Heart right ventricle (tissue), 16 donors: Measurements from ENCODE around the gene UBL5. TPM values are rescaled to one million over a fixed set of nuclear protein-coding genes. Genes with fewer than 3 reads are reported as not detected.

Experiments
- ATAC-seq, 8 donors: fragments of 200-7000 bp; cut with Tn5 transposase; one replicate each; pipeline ENCODE4 v1.9.1; 2020; ENCODE audit warnings: mild to moderate bottlenecking in 8 of 8, moderate library complexity in 8 of 8, moderate number of reproducible peaks in 1 of 8
- DNase-seq, 2 donors: peaks; one replicate each; pipeline ENCODE4 v3.0.0-alpha.2; 2020
- H3K27ac ChIP-seq, 10 donors: fragments of 200-600 bp; sonication (generic) in 2 of 10; one replicate each; pipeline versions ENCODE4 v1.5.0 to v1.8.0; 2020 to 2022; ENCODE audit warnings: mild to moderate bottlenecking in 3 of 10
- H3K27me3 ChIP-seq, 7 donors: fragments of 200-600 bp; one replicate each; pipeline ENCODE4 v1.8.0; 2021 to 2022; ENCODE audit warnings: mild to moderate bottlenecking in 2 of 7
- H3K36me3 ChIP-seq, 9 donors: fragments of 200-600 bp; sonication (generic) in 1 of 9; one replicate each; pipeline versions ENCODE4 v1.5.0 to v1.8.0; 2020 to 2022; ENCODE audit warnings: mild to moderate bottlenecking in 2 of 9
- H3K4me1 ChIP-seq, 9 donors: fragments of 200-600 bp; sonication (generic) in 1 of 9; one replicate each; pipeline versions ENCODE4 v1.5.0 to v1.8.0; 2020 to 2022; ENCODE audit warnings: mild to moderate bottlenecking in 4 of 9
- H3K4me3 ChIP-seq, 10 donors: fragments of 200-600 bp; sonication (generic) in 2 of 10; one replicate each; pipeline versions ENCODE4 v1.5.0 to v1.8.0; 2020 to 2022; ENCODE audit warnings: mild to moderate bottlenecking in 7 of 10, moderate library complexity in 2 of 10
- H3K9me3 ChIP-seq, 11 donors: fragments of 200-600 bp in 10 of 11; sonication (generic) in 2 of 11; one replicate each; pipeline versions ENCODE4 v1.5.0 to v1.8.0; 2013 to 2022; ENCODE audit warnings: mild to moderate bottlenecking in 2 of 11, control low read depth in 1 of 11, moderate library complexity in 1 of 11
- WGBS, 2 donors: extraction: QIAGEN DNeasy Blood & Tissue Kit; methylation state at CpG; one replicate each; pipeline ENCODE4 v1.1.7; 2013; ENCODE audit warnings: inconsistent platforms in 1 of 2; 5-methylcytosine and 5-hydroxymethylcytosine counted together
- intact Hi-C, 10 donors: fragments of 100-400 bp; cut with DNase I; formaldehyde crosslinking; loops; one replicate each; pipeline versions ENCODE4 v1.11.1 to v1.14.2; 2022
- polyA plus RNA-seq, 2 donors: library from polyadenylated mRNA; stranded (reverse); fragments of 200-250 nt; gene quantifications; one replicate each; pipeline ENCODE4 v1.2.3, GENCODE V29; 2013
- total RNA-seq, 10 donors: library from RNA; stranded (reverse); fragmentation: NEBNext Ultra II Directional in 3 of 10; extraction: Animal tissue kit (Norgen Biotek cat#: 25700) in 3 of 10; gene quantifications; one replicate each; pipeline versions ENCODE4 v1.2.1 to v1.2.4, GENCODE V29; 2021 to 2023
- TF ChIP-seq, protein P1 (sequence below), 9 donors: fragments of 200-600 bp; sonication (generic) in 2 of 9; IDR thresholded peaks; one replicate each; pipeline versions ENCODE4 v1.5.0 to v1.8.0; 2021 to 2022; ENCODE audit warnings: antibody characterized with exemption in 9 of 9, mild to moderate bottlenecking in 5 of 9, moderate library complexity in 1 of 9
- donor health status: Arrhythmogenic right ventricular cardiomyopathy.
- donor health status: ischemic (EF 13 %, LVEDD 7.1; RV severe dilation, severe dysfunction).
- donor health status: healthy with polysubstance abuse.
- donor health status: DM: no; HTN: yes; CAD: no.
- donor health status: DM: no; HTN: no; CAD: no.
- donor health status: ischemic (EF 25% LVEDD 6.9; RV normal size, moderate dysfunction).
- donor health status: ischemic (EF 25% LVEDD 5.7; RV mildly dilated, moderate dysfunction).
- donor health status: healthy.
- donor health status: DM: yes; HTN: yes; CAD: no.
- donor health status: Ischemic cardiomyopathy.
- donor health status: ischemic (EF 35%, LVEDD 5.7; RV mildly dilated, moderate dysfunction).
- donor health status: nonischemic (EF 11% LVEDD 7.7; RV severe dilation, severe dysfunction).
- donor health status: DM: yes; HTN: yes; CAD: no.
- donor health status: PGD.
- donor health status: ischemic (EF 29% LVEDD 5.4; RV normal size, mild dysfunction).
- donor health status: nonischemic (EF 23%, LVEDD 6.1; RV moderate dilation, normal function).

The UBL5 gene
- total and polyA plus RNA-seq, 12 donors: 483 to 1,564 (median 521) TPM

DNA sequence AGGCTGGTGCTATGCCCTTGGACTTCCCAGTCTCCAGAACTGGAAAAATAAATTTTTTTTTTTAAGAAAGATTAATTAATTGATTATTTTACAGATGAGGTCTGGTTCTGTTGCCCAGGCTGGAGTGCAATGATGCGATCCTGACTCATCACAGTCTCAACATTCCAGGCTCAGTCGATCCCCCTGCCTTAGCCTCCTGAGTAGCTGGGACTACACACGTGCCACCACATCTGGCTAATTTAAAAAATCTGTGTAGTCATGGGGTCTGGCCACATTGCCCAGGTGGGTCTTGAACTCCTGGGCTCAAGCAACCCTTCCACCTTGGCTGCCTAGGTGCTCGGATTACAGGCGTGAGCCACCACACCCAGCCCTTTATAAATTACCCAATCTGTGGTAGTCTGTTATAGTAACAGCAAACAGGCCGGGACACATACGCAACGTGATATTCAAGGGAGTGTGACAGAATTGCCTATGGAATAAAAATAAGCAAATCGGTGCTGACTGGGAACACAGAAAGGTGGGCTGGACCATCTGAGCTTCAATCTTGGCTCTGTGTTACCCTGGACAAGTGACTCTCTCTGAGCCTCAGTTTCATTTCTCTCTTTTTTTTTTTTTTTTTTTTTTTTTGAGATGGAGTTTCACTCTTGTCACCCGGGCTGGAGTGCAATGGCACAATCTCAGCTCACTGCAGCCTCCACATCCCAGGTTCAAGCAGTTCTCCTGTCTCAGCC, 50.2 kb downstream of the UBL5 start:
- TF ChIP-seq, protein P1, sequence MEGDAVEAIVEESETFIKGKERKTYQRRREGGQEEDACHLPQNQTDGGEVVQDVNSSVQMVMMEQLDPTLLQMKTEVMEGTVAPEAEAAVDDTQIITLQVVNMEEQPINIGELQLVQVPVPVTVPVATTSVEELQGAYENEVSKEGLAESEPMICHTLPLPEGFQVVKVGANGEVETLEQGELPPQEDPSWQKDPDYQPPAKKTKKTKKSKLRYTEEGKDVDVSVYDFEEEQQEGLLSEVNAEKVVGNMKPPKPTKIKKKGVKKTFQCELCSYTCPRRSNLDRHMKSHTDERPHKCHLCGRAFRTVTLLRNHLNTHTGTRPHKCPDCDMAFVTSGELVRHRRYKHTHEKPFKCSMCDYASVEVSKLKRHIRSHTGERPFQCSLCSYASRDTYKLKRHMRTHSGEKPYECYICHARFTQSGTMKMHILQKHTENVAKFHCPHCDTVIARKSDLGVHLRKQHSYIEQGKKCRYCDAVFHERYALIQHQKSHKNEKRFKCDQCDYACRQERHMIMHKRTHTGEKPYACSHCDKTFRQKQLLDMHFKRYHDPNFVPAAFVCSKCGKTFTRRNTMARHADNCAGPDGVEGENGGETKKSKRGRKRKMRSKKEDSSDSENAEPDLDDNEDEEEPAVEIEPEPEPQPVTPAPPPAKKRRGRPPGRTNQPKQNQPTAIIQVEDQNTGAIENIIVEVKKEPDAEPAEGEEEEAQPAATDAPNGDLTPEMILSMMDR (IDR thresholded peaks at IDR 0.05): no peak
- intact Hi-C loops: no loop called here
- DNase-seq: no peak
- no peaks in the 10 kb centered on the region for H3K36me3 ChIP-seq
- no peak overlapping the region for H3K4me3 ChIP-seq
- WGBS, 2 donors: 87% methylated on average over 10 of the region's 10 CpGs
- no peak for ATAC-seq
- H3K27me3 ChIP-seq: peaks cover 0 to 24% (median 6%) of the 10 kb centered on the region in 7 donors
- H3K27ac ChIP-seq: no peak overlapping the region
- no peaks in the 10 kb centered on the region for H3K4me1 ChIP-seq
- peaks cover 0 to 7% (median 0%) of the 10 kb centered on the region in 11 donors for H3K9me3 ChIP-seq

DNA sequence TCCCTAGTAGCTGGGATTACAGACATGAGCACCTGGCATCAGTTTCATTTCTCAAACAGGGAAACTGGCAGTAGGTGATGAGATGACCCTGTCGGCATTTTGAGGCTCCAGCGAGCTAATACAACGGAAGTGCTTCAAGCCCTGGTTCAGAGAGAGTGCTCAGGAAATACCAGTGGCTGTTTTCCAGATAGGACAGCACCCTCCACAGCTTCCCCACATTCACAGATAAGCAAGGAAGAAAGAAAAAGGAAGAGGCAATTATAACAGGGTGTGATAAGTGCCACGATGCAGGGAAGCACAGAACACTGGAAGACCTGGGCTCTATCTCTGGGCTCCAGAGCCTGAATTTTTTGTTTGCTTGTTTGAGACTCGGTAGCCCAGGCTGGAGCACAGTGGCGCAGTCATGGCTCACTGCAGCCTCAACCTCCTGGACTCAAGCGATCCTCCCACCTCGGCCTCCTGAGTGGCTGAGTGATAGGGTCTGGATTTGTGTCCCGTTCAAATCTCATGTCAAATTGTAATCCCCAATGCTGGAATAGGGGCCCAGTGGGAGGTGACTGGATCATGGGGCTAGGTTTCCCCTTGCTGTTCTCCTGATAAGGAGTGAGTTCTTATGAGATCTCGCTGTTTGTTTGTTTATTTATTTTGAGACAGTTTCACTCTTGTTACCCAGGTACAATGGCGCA, 50.9 kb downstream of the UBL5 start:
- Histone ChIP-seq H3K27ac (no peak overlapping the region), H3K36me3 (no peaks in the 10 kb centered on the region), H3K4me1 (no peaks in the 10 kb centered on the region), H3K4me3 (no peak overlapping the region), H3K9me3 (peaks cover 0 to 7% (median 0%) of the 10 kb centered on the region in 11 donors), H3K27me3 (peaks cover 0 to 18% (median 4%) of the 10 kb centered on the region in 7 donors)
- TF ChIP-seq, protein P1 (IDR thresholded peaks at IDR 0.05): no peak
- ATAC-seq (no peak), DNase-seq (no peak)
- intact Hi-C loops: no loop called here
- 53 to 56% methylated on average over 11 of the region's 11 CpGs for WGBS, 2 donors

Other genes with a start within 250 kb of the UBL5 start
- 10 to 100 TPM; 15.8 to 22.5 (median 19.6) TPM for gene ZNF121, start 243.4 kb upstream of the UBL5 start, total RNA-seq
- 1 to 10 TPM; 3.3 to 9.8 TPM for gene ZNF121, start 243.4 kb upstream of the UBL5 start, polyA plus RNA-seq
- gene ZNF561, start 206.7 kb upstream of the UBL5 start, total RNA-seq: 10 to 100 TPM; 19.1 to 26.6 (median 23.7) TPM
- 10 to 100 TPM in 1 of 2 donors, 1 to 10 TPM in 1; 8.2 to 18.6 TPM for gene ZNF561, start 206.7 kb upstream of the UBL5 start, polyA plus RNA-seq
- 10 to 100 TPM; 18.8 to 24.3 (median 21.5) TPM for gene ZNF562, start 152.8 kb upstream of the UBL5 start, total RNA-seq
- 1 to 10 TPM; 3.4 to 8.1 TPM for gene ZNF562, start 152.8 kb upstream of the UBL5 start, polyA plus RNA-seq
- 10 to 100 TPM in 5 of 10 donors, 1 to 10 TPM in 5; 6.2 to 16.2 (median 10.1) TPM for gene ZNF846, start 59.2 kb upstream of the UBL5 start, total RNA-seq
- 10 to 100 TPM in 1 of 2 donors, 1 to 10 TPM in 1; 3.9 to 21.4 TPM for gene ZNF846, start 59.2 kb upstream of the UBL5 start, polyA plus RNA-seq
- gene FBXL12, start 8.8 kb upstream of the UBL5 start, total RNA-seq: 10 to 100 TPM; 10.5 to 13.8 (median 11.5) TPM
- 10 to 100 TPM; 13.5 to 19.5 TPM for gene FBXL12, start 8.8 kb upstream of the UBL5 start, polyA plus RNA-seq
- 100 to 1,000 TPM in 2 of 10 donors, 10 to 100 TPM in 8; 81.1 to 109 (median 90.8) TPM for gene PIN1, start 7.4 kb downstream of the UBL5 start, total RNA-seq
- gene PIN1, start 7.4 kb downstream of the UBL5 start, polyA plus RNA-seq: 100 to 1,000 TPM in 1 of 2 donors, 10 to 100 TPM in 1; 74.6 to 152 TPM
- 1 to 10 TPM in 8 of 10 donors, under 1 TPM in 2; 0.30 to 4.1 (median 1.4) TPM for gene OLFM2, start 108.6 kb downstream of the UBL5 start, total RNA-seq
- gene OLFM2, start 108.6 kb downstream of the UBL5 start, polyA plus RNA-seq: 1 to 10 TPM; 2.3 to 8.0 TPM
- gene COL5A3, start 182.6 kb downstream of the UBL5 start, total RNA-seq: 10 to 100 TPM in 4 of 10 donors, 1 to 10 TPM in 6; 3.8 to 27.8 (median 6.1) TPM
- 10 to 100 TPM; 18.2 to 35.6 TPM for gene COL5A3, start 182.6 kb downstream of the UBL5 start, polyA plus RNA-seq
- not detected for gene RDH8, start 185.6 kb downstream of the UBL5 start, total RNA-seq
- not detected for gene RDH8, start 185.6 kb downstream of the UBL5 start, polyA plus RNA-seq